GM19463 (cell line): ENCODE results near the gene NAB1.
"Not testable (repeated sequence)": the region's sequence is repeated elsewhere in the genome, so short reads cannot be mapped to it uniquely, and the experiment has no call there.

Source experiments
- ATAC-seq: cut with Tn5 transposase; IDR thresholded peaks from one replicate; pipeline ENCODE4 v1.9.1; 2021; ENCODE audit warnings: mild to moderate bottlenecking, moderate library complexity; ENCODE audit not compliant: unreplicated experiment

The NAB1 gene

DNA sequence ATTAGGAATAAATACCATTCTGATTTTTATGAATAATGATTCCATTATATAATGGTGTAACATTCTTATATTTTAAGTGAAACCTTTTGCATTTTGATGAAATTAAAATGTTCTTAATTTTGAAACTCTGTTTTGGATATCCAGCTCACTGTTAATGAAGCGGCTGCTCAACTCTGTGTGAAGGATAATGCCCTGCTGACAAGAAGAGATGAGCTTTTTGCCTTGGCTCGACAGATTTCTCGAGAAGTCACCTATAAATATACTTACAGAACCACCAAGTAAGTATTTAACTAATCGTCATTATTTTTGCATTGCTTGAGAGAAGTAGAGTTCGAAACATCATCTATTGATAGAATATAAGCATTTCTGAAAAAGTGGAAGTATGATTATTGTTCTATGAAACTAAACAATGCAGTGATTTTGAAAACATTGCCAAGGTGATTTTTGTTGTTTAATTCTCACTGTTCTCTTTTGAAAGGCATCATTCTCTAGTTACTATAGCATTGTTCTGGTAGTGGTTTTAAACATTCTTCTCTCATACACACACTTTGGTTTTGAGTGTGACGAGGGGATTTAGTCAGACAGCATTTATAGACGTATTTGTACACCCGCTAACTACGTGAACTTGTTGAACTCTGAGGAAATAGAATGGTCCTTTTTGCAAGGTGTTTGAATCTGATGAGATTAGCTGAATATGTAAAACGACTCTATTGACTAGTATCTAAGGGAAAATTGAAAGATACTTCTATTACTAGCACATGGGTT, 21.5 kb downstream of the NAB1 start:
- peak; percentile 31 for ATAC-seq

DNA sequence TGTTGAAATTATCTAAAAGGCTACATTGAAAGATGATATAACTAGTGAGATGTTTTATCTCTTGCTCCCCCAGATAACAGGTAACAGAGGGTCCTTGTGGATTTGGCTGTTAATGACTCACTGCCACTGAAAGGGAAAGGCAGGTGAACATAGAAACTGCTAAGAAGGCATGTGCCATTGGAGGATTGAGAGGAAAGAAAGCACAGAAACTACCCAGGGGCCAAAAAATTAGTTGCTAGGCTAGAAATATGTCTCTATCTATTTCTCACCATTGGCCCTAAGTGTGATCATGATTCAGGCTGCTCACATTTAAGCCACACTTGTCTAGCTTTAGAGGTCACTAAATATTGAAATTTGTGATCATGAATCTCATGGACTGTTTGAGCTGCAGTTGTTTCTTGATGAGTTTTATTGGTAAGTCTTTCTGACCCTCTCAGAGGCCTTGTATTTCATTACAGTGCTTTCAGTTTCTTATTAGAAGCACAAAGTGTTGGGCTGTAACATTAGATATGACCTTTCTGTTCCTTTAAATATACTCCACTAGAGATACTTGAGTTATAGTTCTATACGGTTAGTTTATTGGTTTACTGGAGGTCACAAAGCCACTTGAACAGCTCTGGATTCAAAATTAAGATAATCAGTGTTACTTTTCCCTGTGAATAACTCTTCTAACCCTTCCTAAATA, 26.2 kb downstream of the NAB1 start:
- peak; percentile 32 for ATAC-seq

DNA sequence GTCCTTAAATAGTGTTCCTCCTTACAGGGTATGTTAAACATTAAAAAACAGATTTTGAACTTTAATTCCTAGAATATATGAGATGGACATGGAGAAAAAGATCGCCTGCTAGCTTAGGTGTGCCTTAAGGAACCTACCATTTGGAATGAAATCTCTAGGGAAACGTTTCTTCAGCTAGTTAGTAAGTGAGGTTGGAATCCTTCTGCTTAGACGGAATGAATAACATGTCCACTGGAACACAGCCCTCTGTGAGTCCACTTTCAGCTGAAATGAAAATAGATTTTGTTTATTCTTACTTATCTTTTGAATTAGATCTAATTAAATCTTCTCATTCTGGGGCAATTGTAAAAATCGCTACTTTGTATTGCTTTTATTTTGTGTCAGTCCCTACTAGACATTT, 28.4 kb downstream of the NAB1 start:
- no peak for ATAC-seq

DNA sequence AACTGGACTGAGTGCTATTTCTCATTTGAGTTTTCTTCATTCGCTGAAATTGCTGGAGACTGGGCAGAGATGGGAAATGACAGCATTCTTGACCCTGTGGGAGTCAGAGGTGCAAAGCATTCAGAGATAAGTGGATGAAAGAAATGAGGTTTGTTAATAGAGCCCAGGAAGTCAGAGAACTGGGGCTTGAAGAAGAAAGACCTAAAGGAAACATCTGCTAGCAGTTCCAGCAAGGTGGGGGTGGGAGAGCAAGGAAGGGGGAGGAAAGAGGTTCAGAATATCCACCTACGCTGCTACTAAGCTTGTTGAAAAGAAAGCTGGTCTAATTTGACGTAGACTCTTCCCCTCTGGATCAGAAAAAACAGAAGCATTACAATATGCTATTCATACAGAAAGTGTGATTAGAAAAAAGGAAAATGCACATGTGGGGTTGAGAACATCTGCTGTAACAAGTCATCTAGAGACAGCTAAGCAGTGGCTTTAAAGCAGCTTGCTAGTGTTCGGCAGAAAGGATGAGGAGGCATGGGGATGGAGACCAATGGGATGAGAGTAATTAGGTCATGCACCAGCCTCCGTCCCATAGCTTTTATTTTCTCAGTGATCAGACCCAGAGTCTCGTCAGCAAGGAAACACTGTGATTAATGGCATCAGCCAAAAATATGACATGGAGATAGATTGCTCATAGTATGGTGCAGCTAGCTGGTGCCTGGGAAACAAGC, 29.7 kb downstream of the NAB1 start:
- peak; percentile 68 for ATAC-seq

- no peak for ATAC-seq
These were observed 30.5 kb downstream of the NAB1 start for GRCh38 chr2:190679391-190679790.

GRCh38 chr2:190679813-190680591, 31.1 kb downstream of the NAB1 start:
- peak; percentile 40 for ATAC-seq

- no peak for ATAC-seq
These were observed 33.3 kb downstream of the NAB1 start for GRCh38 chr2:190682168-190682567.

GRCh38 chr2:190683802-190684201, 34.9 kb downstream of the NAB1 start:
- ATAC-seq = no peak

DNA sequence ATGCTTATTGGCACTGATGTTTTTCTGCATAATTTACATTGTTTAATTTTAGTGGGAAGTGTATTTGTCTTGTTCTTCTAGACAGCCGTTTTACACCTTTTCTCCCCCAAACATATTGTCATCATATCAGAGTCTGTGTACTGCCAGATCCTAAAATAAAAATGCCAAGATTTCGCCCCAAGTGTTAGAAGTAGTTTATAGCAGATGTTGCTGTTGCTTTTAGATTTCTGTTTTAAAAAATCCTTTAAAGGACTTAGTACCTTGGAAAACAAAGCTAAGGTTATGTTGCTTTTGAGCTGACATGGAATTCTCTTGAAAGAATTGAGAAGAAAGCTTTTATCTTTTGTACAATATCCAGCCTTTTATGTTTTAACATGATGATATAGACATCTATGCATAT, 36.0 kb downstream of the NAB1 start:
- no peak for ATAC-seq

- no peak for ATAC-seq
These were observed 36.5 kb downstream of the NAB1 start for GRCh38 chr2:190685333-190685732.

DNA sequence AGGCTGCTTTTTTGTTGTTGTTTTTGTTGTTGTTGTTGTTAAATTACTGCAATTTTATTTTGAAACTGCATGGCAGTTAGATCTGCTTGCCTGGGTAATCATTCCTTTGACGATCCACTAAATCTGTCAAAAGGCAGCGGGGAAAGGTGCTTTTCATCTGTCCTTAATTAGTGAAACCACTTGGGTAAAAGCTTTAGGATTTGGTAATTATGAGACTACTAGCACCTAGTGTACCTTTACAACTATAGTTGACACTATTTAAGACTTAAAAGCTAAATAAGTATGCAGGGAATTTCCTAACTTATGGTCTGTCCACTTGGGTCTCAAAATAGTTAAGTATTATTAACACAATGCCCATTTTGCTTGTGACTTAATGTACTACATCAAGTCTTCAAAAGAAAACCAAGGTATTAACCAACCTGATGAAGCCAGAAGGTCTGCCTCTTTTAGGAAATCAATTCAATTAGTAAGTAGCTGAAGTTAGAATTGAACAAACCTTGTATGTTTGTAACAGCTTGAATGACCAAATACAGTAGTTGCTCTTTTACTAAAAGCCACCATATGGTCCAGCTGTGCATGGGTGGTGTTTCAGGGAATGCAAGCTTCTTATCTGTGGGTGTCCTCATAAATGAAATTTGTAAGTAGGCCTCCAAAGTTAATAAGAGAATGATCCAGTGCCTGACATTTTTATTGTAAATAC, 44.8 kb downstream of the NAB1 start:
- ATAC-seq = peak; percentile 75

- no peak for ATAC-seq
These were observed 45.6 kb downstream of the NAB1 start for GRCh38 chr2:190694479-190694878.

GRCh38 chr2:190695739-190696138, 46.9 kb downstream of the NAB1 start:
- ATAC-seq = no peak

DNA sequence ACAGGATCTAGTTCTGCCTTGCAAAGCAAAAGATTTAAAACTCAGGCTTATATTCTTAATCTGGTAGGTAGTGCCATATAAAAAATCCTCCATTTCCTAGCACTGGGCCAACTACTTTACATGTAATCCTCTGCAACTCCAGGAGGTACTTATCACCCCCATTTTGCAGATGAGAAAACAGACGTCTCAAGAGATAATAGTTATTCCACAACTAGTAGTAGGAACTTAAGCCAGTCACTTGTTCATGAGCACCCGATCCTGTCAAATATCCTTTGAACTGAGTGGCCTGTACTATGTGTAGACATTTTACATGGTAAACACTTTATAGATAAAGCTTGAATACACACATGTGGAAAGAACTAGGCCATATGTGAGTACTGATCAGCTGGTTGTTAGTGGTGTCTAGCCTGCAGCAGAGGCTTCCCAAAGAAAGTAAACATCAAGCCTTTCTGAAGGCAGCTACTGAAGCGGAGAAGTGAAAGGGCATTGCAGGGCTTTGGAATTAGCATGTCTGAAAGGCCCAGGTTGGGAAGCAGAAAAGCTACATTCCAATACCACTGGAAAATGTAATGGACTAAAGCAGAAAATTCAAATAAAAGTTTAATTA, 48.0 kb downstream of the NAB1 start:
- ATAC-seq = no peak

- no peak for ATAC-seq
These were observed 48.5 kb downstream of the NAB1 start for GRCh38 chr2:190697421-190697820.

GRCh38 chr2:190698895-190699294, 50.0 kb downstream of the NAB1 start:
- no peak for ATAC-seq

DNA sequence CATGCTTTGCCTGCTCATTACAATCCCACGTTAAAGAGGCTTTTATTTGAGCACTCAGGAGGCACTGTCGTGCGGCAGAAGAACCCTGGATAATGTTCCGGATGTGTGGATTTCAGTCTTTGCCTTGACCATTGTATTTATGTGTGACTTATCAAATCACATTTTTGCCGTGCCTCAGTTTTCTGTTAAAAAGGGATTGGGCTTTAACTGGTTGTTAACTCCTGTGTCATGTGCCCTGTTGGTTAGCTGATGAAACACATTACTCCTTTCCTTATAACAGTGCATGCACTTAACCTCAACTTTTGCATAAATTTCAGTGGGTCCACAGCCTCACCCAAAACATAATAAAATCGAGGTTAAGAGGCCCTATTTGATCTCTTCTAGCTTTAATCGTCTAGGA, 52.7 kb downstream of the NAB1 start:
- ATAC-seq = peak; percentile 84

DNA sequence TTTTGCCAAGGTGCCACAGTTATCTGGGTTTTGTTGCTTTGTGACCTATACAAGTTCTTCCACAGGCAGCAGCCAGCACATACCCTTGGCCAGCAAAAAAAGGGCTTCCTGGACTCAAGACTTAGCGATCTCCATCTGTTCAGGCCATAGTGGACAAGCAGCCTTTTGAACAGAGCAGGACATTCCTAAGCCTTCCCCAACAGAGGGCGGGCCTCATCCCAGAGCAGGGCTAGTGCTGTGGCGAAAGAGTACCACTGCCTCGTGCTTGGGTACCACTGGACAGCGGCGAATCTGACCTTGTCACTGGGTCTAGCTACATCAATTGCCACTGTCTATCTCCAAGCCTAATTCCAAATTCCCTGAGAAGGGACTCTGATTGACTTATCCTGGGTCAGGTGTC, 56.4 kb downstream of the NAB1 start:
- ATAC-seq = no peak

- ATAC-seq = no peak
These were observed 58.8 kb downstream of the NAB1 start for GRCh38 chr2:190707726-190708125.

DNA sequence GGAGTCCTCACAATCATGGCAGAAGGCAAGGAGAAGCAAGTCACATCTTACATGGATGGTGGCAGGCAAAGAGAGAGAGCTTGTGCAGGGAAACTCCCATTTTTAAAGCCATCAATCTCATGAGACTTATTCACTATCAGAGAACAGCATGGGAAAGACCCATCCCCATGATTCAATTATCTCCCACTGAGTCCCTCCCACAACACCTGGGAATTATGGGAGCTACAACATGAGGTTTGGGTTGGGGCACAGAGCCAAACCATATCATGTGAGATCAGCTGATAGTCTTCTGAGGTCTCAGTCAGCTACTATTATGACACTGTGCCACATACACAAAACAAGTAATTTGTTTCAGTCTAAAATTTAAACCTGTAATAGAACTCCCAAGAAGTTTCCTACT, 59.8 kb downstream of the NAB1 start:
- ATAC-seq = not testable (repeated sequence)
